GM18907 (cell line): ENCODE data around the gene ZNF468.
"Not testable (repeated sequence)": the region's sequence is repeated elsewhere in the genome, so short reads cannot be mapped to it uniquely, and the experiment has no call there.

Experiments
- ATAC-seq: cut with Tn5 transposase; IDR thresholded peaks from one replicate; pipeline ENCODE4 v1.9.1; 2021; ENCODE audit warnings: mild to moderate bottlenecking, moderate library complexity; ENCODE audit not compliant: unreplicated experiment

Gene ZNF468

DNA sequence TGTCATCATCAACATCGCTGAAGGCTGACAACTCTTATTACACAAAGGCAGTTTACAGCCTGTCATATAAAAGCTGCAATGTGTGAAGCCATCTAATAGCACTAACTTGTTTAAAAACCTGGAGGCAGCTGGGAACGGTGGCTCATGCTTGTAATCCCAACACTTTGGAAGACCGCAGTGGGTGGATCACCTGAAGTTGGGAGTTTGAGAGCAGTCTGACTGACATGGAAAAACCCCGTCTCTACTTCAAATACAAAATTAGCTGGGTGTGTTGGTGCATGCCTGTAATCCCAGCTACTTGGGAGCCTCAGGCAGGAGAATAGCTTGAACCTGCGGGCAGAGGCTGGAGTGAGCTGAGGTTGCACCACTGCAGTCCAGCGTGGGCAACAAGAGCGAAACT lies 27.6 kb downstream of the ZNF468 start:
- not testable (repeated sequence) for ATAC-seq

DNA sequence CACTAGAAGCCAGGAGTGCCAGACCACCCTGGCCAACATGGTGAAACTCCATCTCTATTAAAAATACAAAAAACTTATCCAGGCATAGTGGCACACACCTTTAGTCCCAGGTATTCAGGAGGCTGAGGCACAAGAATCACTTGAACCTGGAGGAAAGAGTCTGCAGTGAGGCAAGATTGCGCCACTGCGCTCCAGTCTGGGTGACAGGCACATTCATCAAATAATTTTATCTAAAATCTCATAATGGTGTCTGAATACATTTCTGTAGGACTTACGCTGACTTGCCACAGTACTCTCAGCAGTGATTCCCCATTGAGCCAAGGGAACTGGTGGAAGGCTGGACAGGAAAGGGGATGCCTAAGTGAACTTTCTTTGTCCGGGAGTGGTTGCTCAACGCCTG lies 31.7 kb downstream of the ZNF468 start:
- ATAC-seq = no peak

DNA sequence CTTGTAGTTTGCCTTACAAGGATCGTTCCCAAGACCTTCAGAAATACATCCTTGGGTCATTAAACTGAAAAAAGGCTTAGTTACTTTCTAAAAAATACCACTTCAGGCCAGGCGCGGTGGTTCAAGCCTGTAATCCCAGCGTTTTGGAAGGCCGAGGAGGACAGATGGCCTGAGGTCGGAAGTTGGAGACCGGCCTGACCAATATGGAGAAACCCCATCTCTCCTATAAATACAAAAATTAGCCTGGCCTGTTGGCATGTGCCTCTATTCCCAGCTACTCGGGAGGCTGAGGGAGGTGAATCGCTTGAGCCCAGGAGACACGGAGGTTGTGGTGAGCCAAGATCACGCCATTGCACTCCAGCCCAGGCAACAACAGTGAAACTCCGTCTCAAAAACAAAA lies 33.7 kb downstream of the ZNF468 start:
- no peak for ATAC-seq

DNA sequence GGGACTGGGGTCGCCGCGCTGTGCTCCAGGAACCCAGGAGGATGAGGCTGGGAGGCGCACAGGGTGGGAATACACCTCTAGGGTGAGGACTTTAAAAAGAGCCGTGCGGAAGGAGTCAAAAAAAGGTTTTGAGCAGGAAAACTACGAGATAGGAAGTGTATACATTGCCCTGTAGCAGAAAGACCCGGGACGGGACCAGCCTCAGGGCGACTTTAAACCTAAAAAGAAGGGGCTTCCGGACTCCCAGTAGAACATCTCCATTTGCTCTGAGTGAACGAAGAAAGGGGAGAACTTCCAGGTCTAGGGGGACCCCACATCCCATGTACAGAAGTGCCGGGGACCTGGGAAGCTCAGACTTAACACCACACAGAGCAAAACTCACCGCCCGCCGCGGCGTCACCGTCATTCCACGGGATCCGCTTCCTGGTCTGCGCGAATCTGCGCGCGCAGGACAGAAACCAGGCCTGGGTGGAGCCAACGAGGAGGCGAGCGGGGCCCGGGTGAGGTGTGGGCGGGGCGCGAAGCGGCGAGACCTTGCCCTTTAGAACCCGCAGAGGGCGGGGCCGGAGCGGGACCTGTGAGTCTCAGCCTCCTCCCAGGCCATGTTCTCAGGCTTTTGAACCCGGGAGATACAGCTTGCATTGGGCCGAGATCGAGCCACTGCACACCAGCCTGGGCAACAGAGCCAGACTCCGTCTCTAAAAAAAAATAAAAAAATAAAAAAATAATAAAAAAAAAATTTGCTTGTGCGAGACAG lies 36.0 kb downstream of the ZNF468 start, which contains the start of gene ZNF28:
Gene ZNF28 (minus strand): TSS at position 430 of the 757 bp plus-strand sequence. CDS start 3,675 bp downstream, outside the sequence.
- peak; percentile 94 for ATAC-seq

DNA sequence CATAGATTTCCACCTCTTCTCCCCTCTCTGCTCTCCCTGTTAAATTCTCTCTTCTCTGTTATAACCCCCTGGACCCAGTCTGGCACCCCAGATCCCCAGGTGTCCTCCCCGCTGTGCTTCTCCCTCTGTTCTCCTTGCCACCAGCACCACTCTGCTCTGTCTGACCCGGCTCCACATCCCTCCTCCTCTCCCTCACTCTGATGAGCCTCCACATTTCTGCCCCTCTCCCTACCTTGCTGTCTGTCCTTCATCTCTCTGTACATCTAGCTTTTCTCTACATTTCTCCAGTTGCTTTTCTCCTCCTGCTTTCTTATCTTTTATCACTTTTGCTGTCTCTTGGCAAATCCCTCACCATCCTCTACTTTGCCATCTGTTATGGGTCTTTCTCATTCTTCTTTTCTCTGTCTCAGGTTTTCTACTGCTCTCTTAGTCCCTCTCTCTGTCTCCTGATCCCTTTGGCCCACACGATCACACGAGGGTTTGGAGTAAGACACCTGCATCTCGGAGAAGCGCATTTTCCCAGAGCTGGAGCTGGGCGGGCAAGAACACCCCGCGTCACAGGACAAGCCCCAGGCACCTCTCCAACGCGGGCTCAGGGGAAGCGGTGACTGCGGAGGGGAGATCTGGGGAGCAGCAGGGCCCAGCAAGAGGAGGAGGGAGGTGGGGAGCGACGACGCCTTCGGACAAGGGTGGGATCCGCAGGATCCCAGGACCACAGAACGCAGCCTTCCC lies 36.8 kb downstream of the ZNF468 start:
- peak; percentile 52 for ATAC-seq

DNA sequence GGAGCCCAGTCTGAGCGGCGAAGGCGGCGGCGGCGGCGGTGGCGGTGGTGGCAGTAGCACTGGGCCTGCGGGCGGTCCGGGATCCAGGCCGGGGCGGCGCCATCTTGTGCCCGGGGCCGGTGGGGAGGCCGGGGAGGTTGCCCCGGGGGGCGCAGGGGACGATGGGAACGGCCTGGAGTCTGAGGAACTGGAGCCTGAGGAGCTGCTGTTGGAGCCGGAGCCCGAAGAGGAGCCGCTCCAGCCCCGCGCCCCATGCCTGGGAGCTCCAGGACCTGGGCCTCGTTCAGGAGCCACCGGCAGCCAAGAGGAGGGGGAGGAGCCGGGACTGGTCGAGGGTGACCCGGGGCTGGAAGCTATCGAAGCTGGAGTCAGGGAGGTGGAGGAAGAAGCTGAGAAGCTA lies 47.6 kb downstream of the ZNF468 start:
- ATAC-seq = no peak

DNA sequence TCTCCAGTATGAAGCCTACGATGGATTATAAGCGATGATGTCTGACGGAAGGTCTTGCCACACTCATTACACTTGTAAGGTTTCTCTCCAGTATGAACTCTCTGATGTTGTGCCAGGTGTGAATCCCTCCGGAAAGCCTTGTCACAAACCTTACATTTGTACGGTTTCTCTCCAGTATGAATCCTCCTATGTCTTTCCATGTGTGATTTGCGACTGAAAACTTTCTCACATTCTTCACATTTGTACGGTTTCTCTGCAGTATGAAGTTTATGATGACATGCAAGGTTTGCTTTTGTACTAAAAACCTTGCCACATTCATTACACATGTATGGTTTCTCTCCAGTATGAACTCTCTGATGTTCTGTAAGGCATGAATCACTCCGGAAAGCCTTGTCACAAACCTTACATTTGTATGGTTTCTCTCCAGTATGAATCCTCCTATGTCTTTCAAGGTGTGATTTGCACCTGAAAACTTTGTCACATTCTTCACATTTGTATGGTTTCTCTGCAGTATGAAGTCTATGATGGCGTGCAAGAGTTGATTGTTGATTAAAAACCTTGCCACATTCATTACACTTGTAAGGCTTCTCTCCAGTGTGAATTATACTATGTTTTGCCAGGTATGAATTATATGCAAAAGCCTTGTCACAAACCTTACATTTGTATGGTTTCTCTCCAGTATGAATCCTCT lies 57.3 kb downstream of the ZNF468 start:
- ATAC-seq = not testable (repeated sequence)

DNA sequence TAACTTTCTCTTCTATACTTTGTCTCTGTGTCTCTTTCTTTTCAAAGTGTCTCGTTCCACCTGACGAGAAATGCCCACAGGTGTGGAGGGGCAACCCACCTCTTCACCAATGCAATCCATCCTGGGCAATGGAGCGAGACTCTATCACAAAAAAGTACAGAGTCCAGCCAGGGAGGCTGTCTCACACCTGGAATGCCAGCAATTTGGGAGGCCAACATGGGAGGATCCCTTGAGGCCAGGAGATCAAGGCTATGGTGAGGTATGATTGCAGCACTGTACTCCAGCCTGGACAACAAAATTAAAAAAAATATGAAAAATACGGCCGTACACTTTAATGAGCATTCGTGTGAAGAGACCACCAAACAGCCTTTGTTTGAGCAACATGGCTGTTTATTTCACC lies 68.0 kb downstream of the ZNF468 start:
- no peak for ATAC-seq
